ENCODE measurements around the gene PPM1M. TPM values are rescaled to one million over a fixed set of nuclear protein-coding genes. Genes with fewer than 3 reads are reported as not detected.
A peak's percentile ranks its signal among the peaks of the same experiment; 100 is the strongest.

PPM1M gene
- total and polyA plus RNA-seq, 10 of the 15 experiments (the other 5 are each of a cell fraction or from before 2014, with no cell fraction given), result 7.3 to 24.8 (median 15.8) TPM

DNA sequence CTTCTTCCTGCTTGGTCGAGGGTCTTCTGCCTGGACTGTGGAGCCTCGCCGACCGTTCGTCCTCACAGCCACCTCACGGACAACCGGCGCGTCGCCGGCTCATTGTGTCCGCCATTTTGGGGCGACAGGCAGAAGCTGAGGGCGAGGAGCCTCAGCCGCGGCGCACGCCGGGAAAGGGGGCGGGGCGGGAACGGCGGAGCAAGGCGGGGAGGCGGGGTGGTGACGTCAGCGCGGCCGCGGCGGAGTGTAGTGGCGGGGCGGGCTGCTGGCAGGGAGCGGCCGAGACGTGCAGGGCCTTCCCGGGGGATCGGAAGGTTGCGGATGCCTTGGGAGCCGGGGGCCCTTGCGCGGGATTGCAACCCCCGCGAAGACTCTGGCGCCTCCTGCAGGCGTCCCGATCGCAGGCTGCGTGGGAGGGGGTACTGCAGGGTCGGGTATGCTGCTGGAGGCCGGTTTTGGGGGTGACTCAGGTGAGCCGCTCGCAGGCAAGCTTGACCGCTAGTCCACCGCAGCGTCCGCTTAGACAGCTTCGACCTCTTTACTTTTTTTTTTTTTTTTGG, 33.0 kb downstream of the PPM1M start, which contains the start of gene WDR82 (continued):
- TF ChIP-seq CTCF (IDR thresholded peaks at IDR 0.05 in 2 of 3, conservative IDR thresholded peaks at IDR 0.05 in 1 of 3; ENCODE audit: control insufficient read depth in 2 of 3, extremely low read depth in 1 of 3, insufficient read depth in 1 of 3, low read depth in 3 of 3, low read length in 3 of 3), result peak; percentile 33 to 46 (median 43); a peak in 5 of 6 replicates
- TF ChIP-seq STAT3 (IDR thresholded peaks at IDR 0.05; ENCODE audit: low read depth, low read length), result no peak
- TF ChIP-seq HCFC1 (IDR thresholded peaks at IDR 0.05; ENCODE audit: low read length), result no peak
- no peak for TF ChIP-seq FOXK2 (IDR thresholded peaks at IDR 0.05)
- peak; percentile 54; the same call in 1 of the 2 replicates for TF ChIP-seq NKRF (conservative IDR thresholded peaks at IDR 0.05)
- TF ChIP-seq KAT2A (conservative IDR thresholded peaks at IDR 0.05; ENCODE audit: control insufficient read depth, low read depth, low read length), result no peak
- TF ChIP-seq TCF12 (IDR thresholded peaks at IDR 0.05; ENCODE audit: low read depth, low read length), result 0 out of 2 replicates have a peak, but pooled peaks have one; percentile 50
- no peak for TF ChIP-seq NFIC (IDR thresholded peaks at IDR 0.05; ENCODE audit: low read depth, low read length)
- TF ChIP-seq RB1 (IDR thresholded peaks at IDR 0.05; ENCODE audit: borderline replicate concordance), result peak; percentile 19; the same call in 1 of the 2 replicates
- TF ChIP-seq ZNF384 (IDR thresholded peaks at IDR 0.05; ENCODE audit: borderline replicate concordance, low read depth, low read length), result peak; percentile 69; the same call in 1 of the 2 replicates
- peak; percentile 93 for TF ChIP-seq POLR2AphosphoS2 (IDR thresholded peaks at IDR 0.05; ENCODE audit: low read depth, low read length)
- TF ChIP-seq RELB (IDR thresholded peaks at IDR 0.05; ENCODE audit: low read depth), result 0 out of 2 replicates have a peak, but pooled peaks have one; percentile 48
- TF ChIP-seq DPF2 (IDR thresholded peaks at IDR 0.05), result peak; percentile 70
- TF ChIP-seq POLR2AphosphoS5 (IDR thresholded peaks at IDR 0.05; ENCODE audit: low read length), result peak; percentile 96
- TF ChIP-seq SMC3 (IDR thresholded peaks at IDR 0.05; ENCODE audit: borderline replicate concordance, low read length), result peak; percentile 34; the same call in 1 of the 2 replicates
- peak; percentile 90; the same call in 2 of the 3 replicates for TF ChIP-seq POU2F2 (IDR thresholded peaks at IDR 0.05; ENCODE audit: borderline replicate concordance, low read depth, low read length)
- no peak for TF ChIP-seq IRF4 (IDR thresholded peaks at IDR 0.05; ENCODE audit: low read depth, low read length)
- TF ChIP-seq, protein P1, sequence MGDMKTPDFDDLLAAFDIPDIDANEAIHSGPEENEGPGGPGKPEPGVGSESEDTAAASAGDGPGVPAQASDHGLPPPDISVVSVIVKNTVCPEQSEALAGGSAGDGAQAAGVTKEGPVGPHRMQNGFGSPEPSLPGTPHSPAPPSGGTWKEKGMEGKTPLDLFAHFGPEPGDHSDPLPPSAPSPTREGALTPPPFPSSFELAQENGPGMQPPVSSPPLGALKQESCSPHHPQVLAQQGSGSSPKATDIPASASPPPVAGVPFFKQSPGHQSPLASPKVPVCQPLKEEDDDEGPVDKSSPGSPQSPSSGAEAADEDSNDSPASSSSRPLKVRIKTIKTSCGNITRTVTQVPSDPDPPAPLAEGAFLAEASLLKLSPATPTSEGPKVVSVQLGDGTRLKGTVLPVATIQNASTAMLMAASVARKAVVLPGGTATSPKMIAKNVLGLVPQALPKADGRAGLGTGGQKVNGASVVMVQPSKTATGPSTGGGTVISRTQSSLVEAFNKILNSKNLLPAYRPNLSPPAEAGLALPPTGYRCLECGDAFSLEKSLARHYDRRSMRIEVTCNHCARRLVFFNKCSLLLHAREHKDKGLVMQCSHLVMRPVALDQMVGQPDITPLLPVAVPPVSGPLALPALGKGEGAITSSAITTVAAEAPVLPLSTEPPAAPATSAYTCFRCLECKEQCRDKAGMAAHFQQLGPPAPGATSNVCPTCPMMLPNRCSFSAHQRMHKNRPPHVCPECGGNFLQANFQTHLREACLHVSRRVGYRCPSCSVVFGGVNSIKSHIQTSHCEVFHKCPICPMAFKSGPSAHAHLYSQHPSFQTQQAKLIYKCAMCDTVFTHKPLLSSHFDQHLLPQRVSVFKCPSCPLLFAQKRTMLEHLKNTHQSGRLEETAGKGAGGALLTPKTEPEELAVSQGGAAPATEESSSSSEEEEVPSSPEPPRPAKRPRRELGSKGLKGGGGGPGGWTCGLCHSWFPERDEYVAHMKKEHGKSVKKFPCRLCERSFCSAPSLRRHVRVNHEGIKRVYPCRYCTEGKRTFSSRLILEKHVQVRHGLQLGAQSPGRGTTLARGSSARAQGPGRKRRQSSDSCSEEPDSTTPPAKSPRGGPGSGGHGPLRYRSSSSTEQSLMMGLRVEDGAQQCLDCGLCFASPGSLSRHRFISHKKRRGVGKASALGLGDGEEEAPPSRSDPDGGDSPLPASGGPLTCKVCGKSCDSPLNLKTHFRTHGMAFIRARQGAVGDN (IDR thresholded peaks at IDR 0.05), result peak; percentile 75; the same call in 1 of the 2 replicates
- peak; percentile 30 for TF ChIP-seq MEF2B (IDR thresholded peaks at IDR 0.05; ENCODE audit: partially characterized antibody, poor library complexity, severe bottlenecking)
- no peak for TF ChIP-seq NRF1 (conservative IDR thresholded peaks at IDR 0.05; ENCODE audit: low read depth, low read length)
- TF ChIP-seq RAD21 (IDR thresholded peaks at IDR 0.05; ENCODE audit: insufficient read depth, low read depth, low read length), result peak; percentile 37
- peak; percentile 100 for TF ChIP-seq POLR2A (IDR thresholded peaks at IDR 0.05; ENCODE audit: low read depth, low read length)
